ENCODE data around the gene ANAPC7. TPM values are rescaled to one million over a fixed set of nuclear protein-coding genes. Genes with fewer than 3 reads are reported as not detected.

Gene ANAPC7
- total and polyA plus RNA-seq, 9 of the 15 experiments (the other 6 are each of a cell fraction or from before 2014, with no cell fraction given) = 46.7 to 158 (median 109) TPM

DNA sequence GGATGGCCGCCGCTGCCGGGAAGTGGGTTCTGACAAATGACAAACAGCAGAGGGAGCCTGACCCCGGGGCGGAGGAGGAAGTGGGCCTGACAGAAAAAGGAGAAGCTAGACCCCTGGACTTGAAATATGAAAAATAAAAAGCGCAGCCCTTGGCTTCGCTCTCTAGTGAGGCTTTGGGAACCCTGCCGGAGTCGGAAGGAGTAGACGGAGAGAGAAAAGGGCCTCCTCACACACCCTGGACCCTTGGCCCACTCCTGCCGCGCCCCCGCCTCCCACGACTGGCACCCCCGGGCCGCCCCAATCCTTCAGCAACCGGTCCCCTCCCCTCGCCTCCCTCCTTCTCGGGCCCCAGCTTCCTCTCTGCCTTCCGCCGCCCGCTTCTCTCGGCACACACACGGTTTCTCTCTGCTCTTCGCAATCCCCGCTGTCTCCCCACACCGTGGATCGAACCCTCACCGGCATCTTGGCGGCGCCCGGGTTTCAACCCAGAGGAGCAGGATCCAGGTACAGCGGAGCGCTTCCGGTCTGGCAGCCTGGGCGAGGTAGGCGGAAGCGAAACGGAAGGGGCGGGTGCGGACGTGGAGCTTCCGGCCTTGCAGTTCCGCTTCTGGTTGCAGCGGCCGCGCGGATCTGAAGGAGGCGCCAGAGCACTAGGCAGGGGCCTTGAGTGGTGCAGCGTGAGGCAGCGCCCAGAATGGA, 46.4 kb upstream of the ANAPC7 start, which contains the start of gene ARPC3 (continued):
- TF ChIP-seq, protein P1, sequence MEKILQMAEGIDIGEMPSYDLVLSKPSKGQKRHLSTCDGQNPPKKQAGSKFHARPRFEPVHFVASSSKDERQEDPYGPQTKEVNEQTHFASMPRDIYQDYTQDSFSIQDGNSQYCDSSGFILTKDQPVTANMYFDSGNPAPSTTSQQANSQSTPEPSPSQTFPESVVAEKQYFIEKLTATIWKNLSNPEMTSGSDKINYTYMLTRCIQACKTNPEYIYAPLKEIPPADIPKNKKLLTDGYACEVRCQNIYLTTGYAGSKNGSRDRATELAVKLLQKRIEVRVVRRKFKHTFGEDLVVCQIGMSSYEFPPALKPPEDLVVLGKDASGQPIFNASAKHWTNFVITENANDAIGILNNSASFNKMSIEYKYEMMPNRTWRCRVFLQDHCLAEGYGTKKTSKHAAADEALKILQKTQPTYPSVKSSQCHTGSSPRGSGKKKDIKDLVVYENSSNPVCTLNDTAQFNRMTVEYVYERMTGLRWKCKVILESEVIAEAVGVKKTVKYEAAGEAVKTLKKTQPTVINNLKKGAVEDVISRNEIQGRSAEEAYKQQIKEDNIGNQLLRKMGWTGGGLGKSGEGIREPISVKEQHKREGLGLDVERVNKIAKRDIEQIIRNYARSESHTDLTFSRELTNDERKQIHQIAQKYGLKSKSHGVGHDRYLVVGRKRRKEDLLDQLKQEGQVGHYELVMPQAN (IDR thresholded peaks at IDR 0.05; ENCODE audit: borderline replicate concordance) = peak; percentile 94
- TF ChIP-seq ZNF12 (CRISPR knock-in tag; IDR thresholded peaks at IDR 0.05) (no peak), TAF7 (tag; IDR thresholded peaks at IDR 0.05) (peak; percentile 73), ERF (CRISPR knock-in tag; IDR thresholded peaks at IDR 0.05) (no peak), ZNF57 (CRISPR knock-in tag; IDR thresholded peaks at IDR 0.05) (no peak), NR2C2 (CRISPR knock-in tag; IDR thresholded peaks at IDR 0.05) (0 out of 2 replicates have a peak, but pooled peaks have one; percentile 31), NR2C2 (tag; IDR thresholded peaks at IDR 0.05) (peak; percentile 84), ZNF347 (CRISPR knock-in tag; IDR thresholded peaks at IDR 0.05; ENCODE audit: low read depth) (no peak), SAFB2 (IDR thresholded peaks at IDR 0.05; ENCODE audit: borderline replicate concordance, low read depth, low read length, severe bottlenecking) (no peak), YY1 (IDR thresholded peaks at IDR 0.05; ENCODE audit: borderline replicate concordance in 1 of 3, control insufficient read depth in 1 of 3, extremely low read depth in 1 of 3, insufficient read depth in 3 of 3, insufficient read length in 1 of 3, insufficient replicate concordance in 2 of 3, low read depth in 1 of 3, low read length in 2 of 3) (peak; percentile 31 to 91 (median 86)), ZNF316 (IDR thresholded peaks at IDR 0.05) (no peak; the same call in 1 of the 2 replicates), ARNT (IDR thresholded peaks at IDR 0.05) (no peak), CBX5 (IDR thresholded peaks at IDR 0.05; ENCODE audit: borderline replicate concordance, low read depth) (no peak; the same call in 1 of the 2 replicates), PHB2 (IDR thresholded peaks at IDR 0.05; ENCODE audit: low read depth) (no peak), ZFP30 (CRISPR knock-in tag; IDR thresholded peaks at IDR 0.05; ENCODE audit: borderline replicate concordance) (no peak), SIN3B (IDR thresholded peaks at IDR 0.05; ENCODE audit: low read depth) (peak; percentile 64)
- TF ChIP-seq, protein P2, sequence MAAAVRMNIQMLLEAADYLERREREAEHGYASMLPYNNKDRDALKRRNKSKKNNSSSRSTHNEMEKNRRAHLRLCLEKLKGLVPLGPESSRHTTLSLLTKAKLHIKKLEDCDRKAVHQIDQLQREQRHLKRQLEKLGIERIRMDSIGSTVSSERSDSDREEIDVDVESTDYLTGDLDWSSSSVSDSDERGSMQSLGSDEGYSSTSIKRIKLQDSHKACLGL (CRISPR knock-in tag; IDR thresholded peaks at IDR 0.05; ENCODE audit: borderline replicate concordance, poor library complexity, severe bottlenecking) = no peak
- TF ChIP-seq, protein P3, sequence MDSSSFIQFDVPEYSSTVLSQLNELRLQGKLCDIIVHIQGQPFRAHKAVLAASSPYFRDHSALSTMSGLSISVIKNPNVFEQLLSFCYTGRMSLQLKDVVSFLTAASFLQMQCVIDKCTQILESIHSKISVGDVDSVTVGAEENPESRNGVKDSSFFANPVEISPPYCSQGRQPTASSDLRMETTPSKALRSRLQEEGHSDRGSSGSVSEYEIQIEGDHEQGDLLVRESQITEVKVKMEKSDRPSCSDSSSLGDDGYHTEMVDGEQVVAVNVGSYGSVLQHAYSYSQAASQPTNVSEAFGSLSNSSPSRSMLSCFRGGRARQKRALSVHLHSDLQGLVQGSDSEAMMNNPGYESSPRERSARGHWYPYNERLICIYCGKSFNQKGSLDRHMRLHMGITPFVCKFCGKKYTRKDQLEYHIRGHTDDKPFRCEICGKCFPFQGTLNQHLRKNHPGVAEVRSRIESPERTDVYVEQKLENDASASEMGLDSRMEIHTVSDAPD (CRISPR knock-in tag; IDR thresholded peaks at IDR 0.05) = no peak
- TF ChIP-seq, protein P4, sequence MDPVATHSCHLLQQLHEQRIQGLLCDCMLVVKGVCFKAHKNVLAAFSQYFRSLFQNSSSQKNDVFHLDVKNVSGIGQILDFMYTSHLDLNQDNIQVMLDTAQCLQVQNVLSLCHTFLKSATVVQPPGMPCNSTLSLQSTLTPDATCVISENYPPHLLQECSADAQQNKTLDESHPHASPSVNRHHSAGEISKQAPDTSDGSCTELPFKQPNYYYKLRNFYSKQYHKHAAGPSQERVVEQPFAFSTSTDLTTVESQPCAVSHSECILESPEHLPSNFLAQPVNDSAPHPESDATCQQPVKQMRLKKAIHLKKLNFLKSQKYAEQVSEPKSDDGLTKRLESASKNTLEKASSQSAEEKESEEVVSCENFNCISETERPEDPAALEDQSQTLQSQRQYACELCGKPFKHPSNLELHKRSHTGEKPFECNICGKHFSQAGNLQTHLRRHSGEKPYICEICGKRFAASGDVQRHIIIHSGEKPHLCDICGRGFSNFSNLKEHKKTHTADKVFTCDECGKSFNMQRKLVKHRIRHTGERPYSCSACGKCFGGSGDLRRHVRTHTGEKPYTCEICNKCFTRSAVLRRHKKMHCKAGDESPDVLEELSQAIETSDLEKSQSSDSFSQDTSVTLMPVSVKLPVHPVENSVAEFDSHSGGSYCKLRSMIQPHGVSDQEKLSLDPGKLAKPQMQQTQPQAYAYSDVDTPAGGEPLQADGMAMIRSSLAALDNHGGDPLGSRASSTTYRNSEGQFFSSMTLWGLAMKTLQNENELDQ (CRISPR knock-in tag; IDR thresholded peaks at IDR 0.05; ENCODE audit: borderline replicate concordance) = peak; percentile 53; the same call in 1 of the 2 replicates
- TF ChIP-seq, protein P5, sequence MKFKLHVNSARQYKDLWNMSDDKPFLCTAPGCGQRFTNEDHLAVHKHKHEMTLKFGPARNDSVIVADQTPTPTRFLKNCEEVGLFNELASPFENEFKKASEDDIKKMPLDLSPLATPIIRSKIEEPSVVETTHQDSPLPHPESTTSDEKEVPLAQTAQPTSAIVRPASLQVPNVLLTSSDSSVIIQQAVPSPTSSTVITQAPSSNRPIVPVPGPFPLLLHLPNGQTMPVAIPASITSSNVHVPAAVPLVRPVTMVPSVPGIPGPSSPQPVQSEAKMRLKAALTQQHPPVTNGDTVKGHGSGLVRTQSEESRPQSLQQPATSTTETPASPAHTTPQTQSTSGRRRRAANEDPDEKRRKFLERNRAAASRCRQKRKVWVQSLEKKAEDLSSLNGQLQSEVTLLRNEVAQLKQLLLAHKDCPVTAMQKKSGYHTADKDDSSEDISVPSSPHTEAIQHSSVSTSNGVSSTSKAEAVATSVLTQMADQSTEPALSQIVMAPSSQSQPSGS (CRISPR knock-in tag; IDR thresholded peaks at IDR 0.05) = no peak
